ENCODE data around the gene RPS6KL1.

Gene RPS6KL1, protein sequence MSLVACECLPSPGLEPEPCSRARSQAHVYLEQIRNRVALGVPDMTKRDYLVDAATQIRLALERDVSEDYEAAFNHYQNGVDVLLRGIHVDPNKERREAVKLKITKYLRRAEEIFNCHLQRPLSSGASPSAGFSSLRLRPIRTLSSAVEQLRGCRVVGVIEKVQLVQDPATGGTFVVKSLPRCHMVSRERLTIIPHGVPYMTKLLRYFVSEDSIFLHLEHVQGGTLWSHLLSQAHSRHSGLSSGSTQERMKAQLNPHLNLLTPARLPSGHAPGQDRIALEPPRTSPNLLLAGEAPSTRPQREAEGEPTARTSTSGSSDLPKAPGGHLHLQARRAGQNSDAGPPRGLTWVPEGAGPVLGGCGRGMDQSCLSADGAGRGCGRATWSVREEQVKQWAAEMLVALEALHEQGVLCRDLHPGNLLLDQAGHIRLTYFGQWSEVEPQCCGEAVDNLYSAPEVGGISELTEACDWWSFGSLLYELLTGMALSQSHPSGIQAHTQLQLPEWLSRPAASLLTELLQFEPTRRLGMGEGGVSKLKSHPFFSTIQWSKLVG

DNA sequence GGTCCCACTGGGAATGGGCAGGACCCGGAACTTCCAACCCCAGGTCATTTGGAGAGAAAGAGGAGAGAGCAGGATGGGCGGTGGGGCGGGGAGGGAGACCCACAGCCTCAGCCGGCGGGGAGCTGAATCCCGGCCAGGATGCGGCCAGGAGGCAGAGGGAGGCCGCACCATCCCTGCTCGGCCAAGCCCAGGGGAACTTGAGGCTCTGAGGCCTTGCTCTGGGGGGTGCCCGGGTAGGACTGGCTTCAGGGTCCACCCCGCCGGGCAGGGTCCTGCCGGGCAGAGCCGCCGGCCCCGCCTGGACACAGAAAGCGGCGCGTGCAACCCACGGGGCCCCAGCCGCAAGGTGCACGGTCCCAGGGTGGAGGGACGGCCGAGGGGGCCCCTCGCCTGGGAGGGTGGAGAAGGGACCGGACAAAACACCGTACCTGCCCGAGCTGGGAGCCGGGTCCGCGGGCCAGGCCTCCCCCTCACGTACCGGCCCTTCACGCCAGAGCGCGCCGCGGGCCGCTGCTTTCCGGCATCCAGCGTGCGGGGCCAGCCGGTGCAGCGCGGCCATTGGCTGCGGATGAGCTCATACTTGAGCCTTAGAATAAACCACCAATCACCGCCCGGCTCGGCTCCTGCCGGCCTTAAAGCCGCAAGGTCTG, at the start of gene RPS6KL1:
Gene RPS6KL1, minus strand, starts transcription at position 509 of the 650 bp plus-strand sequence. CDS start 1,719 bp downstream, outside the sequence.
- no peak for DNase-seq (ENCODE audit: low read depth, low spot score)

DNA sequence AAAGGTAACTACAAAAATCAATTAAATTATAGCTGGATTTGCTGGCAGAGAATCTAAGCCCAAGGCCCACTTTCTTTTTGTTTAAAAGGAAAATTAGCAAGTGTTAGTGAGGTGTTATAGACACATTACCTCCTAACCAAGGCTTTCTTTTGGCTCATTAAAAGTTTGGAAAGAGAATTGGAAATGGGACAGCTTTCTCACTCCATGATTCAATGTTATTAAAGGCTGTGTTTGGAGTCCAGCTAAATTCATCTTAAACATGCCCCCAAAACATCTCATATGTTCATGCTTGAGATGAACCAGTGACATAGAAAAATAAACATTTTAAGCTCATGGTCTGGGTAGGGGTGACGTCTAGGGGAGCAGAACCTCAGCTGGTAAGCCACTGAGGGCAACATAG, 45.8 kb upstream of the RPS6KL1 start:
- no peak for DNase-seq (ENCODE audit: low read depth, low spot score)

DNA sequence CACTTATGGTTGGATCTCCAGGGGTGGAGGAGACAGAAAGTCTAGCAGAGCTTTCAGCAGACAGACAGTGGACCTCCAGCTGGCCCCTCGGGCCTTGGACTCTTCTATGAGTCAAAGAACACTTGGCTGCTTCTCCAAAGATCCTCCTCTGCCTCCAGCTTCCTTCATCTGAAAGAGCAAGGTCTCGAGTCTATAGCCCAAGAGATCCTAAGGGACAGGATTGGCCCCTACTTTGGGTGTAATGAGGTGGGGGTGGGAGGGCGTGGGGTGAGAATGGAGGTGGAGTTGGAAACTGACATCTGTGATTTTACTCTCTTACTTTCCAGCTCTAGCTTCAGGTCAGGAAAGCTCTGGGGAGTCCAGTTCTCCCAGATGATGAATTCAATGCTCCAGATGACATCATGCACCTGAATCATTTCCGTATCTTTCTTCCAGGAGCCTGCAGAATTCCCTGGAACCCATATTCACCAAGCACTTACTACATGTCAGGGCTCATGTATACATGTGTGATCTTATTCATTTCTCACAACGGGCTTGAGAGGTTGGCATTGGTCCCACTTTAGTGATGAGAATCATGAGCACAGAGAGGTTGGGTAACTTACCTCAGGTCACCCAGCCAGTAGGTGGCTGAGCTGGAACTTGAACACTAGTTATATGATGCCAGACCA, 42.6 kb upstream of the RPS6KL1 start:
- DNase-seq (ENCODE audit: low read depth, low spot score): no peak

DNA sequence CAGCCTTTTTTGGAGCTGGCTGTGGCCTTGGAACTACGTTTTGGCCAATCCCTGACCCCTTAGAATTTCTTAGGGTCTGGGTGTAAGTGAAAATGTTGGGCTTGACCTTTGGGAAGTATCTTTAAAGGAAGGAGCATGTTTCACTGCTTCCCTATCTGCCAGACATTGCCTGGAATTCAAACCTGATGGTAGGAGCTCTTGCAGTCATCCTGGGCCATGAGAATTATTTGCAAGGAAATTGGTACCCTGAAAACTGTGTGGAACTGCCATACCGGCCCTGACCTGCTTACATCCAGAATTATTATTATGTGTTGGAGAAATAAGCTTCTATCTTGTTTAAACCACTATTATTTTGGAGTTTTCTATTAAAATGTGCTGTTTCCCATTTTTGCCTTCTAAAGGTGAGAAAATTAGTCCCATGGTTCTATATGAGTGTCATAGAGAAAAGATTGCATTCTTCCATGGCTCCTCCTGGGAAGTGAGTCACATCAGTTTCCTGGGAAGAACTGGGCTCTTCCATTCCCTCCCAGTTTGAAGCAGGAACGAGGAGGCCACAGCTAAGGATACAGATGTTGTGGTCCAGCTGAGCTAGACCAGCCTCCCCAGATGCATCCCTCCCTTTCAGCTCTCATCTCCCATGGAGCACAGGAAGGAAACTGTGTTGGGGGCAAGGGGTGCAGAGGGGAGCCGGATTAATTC, 41.9 kb upstream of the RPS6KL1 start:
- no peak for DNase-seq (ENCODE audit: low read depth, low spot score)

DNA sequence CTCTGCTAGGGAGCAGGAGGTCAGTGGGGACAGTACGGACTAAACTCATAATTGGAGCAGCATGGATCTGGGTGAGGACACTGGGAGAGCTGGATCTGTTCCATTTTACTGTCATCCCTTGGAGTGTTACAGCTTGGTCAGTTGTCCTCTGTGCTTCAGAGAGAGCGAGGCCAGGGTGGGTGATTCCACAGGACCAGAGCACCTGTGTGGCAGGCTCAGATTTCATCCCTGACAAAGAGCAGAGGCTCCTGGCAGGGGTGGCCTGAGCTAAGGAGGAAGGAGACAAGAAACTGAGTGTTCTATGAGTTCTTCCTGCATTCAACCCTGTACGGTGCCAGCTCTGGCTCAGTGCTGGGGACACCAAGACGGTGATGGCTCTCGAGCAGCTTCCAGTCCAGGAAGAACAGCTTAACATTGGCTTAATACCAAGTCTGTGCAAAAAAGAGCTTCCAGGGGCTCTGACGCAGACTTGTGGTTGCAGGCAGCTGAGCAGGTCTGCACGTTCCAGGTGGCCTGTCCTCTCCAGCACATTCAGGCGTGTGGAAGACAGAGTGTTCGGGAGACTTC, 40.7 kb upstream of the RPS6KL1 start:
- no peak for DNase-seq (ENCODE audit: low read depth, low spot score)

DNA sequence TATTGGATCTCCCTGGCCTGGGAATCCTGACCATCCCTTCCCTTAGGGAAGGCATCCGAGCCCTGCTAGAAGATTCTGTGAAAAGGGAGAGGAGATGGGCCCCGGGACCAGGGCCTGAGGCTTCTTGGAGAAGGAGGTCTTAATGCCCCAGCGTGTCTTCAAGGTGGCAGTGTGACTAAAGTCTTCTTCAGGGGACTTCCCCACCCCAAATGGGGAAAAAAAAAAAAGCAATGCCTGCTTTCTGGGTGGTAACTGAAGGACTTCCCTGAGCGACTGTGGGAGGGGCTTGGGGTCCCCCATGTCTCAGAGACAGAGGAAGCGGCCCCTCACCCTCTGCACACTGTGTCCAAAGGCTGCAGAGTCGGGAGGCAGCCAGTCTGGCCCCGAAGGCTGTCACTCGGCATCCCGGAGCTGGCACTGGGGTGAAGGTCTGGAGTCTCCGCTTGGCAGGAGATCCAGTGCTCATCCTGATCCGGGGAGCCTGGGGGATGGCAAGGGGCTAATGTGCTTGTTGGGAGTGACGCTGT, 40.2 kb upstream of the RPS6KL1 start:
- DNase-seq (ENCODE audit: low read depth, low spot score): no peak

DNA sequence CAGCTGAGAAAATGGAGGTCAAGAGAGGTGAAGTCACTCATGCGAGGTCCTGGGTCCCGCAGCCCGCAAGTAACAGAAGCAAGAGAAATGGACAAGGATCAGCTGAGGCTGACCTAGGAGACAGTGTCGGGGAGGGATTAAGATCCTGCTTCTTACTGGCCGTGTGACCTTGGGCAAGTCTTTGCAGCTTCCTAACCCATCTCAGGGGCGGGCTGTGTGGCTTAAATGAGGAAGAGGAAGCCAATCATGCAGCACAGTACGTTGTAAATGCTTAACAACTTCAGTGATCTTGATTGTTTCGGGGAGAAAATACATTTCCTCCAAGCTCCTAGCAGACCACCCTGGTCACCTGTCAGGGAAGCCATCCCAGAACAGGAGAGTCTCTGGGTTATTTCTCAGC, 39.4 kb upstream of the RPS6KL1 start:
- DNase-seq (ENCODE audit: low read depth, low spot score): no peak

DNA sequence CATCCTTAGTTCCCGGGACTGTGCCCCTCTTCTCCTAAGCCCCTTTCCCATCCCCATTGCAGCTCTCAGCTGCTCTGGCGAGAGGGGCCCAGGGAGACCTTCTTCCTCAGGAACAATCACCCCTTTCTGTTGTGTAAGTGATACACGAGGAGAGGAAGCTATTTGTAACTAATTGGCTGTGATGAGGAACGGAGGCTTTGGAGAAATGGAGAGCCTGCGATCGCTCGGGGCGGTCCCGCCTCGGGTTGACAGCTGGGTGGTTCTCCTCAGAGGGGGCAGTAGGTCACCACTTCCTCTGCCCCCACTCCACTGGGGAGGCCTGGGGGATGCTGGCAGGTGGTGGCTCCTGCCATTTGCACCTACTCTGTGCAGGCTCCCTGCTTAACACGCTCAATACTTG, 39.0 kb upstream of the RPS6KL1 start:
- DNase-seq (ENCODE audit: low read depth, low spot score): no peak

DNA sequence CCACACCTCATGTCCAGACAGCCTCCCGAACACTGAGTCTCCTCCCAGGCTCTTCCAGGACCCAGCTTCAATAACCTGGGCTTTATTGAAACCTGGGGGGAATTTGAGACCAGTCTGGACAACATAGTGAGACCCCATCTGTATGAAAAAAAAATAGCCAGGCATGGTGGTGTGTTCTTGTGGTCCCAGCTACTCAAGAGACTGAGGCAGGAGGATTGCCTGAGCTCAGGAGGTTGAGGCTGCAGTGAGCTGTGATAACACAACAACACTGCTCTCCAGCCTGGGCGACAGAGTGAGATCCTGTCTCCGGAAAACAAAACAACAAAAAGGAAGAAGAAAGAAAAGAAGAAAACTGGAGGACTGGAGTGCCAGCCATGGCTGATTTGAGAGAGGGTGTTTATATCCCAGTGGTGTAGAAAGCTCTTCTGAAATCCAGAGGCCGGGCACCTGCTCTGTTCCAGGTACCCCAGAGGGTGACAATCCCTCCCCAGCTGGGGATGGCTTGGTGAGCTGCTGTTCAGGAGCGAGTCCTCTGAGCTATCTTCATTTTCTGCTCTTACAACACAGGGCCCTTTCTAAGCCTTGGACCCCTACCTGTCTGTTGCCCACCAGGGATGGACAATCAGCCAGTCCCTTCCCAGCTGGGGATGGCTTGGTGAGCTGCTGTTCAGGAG, 38.3 kb upstream of the RPS6KL1 start:
- DNase-seq (ENCODE audit: low read depth, low spot score): no peak

DNA sequence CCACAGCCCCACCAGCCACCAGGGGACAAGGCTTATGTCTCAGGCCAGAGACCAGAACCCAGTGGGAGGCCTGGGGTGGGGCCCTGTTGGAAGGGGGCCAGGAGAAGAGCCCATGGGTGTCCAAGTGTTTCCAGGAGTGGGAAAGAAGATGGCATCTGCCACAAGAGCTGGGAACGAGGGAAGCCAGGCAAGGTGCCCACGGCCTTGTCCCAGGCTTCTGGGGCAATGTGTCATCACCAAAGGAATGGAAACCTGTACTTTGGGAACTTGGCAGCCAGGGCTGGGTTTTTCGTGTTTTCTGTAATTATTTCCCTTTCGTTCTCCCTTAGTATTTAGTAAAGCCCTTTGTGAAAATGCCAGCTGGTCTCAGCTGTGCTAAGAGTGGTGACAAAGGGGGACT, 37.7 kb upstream of the RPS6KL1 start:
- no peak for DNase-seq (ENCODE audit: low read depth, low spot score)

DNA sequence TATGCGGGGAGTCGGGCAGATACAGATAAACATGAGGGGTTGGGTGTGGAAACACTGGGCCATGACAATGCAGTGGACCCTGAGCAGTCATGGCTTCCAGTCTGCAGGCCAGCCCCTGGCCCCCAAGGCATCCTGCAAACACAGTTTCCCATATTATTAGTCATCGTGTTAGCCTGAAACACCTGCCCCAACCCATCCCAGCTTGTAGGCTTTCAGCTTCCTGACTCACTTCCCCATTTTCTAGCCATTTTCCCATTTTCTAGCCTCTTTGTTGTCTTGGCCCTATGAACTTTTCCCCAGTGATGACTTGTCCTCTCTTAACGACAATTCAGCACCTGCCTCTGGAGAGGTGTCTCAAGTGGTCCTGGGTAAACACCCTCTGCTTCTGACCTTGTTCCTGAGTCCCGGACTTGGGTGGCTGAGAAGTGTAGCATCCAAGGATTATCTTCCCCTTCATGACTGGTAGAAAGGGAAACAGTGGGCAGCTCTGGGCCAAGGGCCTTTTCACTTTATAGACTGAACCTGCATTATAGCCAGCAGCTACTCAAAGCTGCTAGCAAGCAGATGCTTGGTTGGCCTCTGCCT, 36.6 kb upstream of the RPS6KL1 start:
- no peak for DNase-seq (ENCODE audit: low read depth, low spot score)

DNA sequence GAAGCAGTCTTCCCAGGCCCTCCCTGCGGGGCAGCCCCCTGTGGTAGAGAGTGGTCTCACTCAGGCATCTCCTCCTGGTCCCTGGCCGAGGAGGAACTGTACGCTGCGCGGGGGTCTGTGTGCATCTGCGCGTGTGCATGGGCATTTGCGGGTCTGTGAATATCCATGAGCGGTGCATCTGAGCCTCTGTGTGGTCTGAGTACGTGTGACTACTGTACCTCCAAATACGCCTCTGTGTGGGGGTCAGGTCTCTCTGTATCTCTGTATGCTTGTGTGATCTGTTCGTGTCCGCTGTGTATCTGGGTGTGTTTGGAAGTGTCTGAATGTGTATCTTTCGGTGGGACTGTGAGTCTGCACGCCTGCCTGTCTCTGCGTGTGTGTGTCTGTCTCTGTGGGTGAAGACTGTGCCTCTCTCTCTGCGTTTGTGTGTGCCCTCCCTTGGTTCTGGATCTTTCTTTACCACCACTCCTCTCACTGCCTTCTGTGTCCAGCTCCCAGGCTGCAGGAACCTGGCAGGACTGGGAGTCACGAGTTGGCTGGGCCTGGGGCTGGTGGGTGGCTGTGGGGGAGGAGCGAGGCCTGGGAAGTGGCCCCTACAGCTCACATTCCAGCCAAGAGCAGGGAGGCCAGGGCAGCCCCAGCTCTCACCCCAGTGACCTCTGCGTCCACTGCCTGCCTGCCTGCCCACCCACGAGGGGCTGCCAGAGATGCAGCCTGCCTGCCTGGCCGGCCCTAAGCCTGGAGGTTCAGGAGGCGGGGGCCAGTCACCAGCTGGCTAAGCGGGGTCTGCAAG, 33.4 kb upstream of the RPS6KL1 start:
- DNase-seq (ENCODE audit: low read depth, low spot score): no peak

DNA sequence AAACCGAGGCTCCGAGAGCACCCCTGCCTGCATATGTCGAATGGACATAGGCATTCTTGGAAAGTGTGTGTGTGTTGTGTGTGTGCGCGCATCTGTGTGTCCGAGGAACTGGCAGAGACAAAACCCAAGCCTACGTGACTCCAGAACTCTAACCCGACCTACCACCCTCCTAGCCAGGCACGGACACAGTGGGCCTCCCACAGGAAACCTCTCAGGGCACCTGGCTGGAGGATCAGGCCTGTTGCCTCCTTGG, 32.9 kb upstream of the RPS6KL1 start:
- no peak for DNase-seq (ENCODE audit: low read depth, low spot score)

DNA sequence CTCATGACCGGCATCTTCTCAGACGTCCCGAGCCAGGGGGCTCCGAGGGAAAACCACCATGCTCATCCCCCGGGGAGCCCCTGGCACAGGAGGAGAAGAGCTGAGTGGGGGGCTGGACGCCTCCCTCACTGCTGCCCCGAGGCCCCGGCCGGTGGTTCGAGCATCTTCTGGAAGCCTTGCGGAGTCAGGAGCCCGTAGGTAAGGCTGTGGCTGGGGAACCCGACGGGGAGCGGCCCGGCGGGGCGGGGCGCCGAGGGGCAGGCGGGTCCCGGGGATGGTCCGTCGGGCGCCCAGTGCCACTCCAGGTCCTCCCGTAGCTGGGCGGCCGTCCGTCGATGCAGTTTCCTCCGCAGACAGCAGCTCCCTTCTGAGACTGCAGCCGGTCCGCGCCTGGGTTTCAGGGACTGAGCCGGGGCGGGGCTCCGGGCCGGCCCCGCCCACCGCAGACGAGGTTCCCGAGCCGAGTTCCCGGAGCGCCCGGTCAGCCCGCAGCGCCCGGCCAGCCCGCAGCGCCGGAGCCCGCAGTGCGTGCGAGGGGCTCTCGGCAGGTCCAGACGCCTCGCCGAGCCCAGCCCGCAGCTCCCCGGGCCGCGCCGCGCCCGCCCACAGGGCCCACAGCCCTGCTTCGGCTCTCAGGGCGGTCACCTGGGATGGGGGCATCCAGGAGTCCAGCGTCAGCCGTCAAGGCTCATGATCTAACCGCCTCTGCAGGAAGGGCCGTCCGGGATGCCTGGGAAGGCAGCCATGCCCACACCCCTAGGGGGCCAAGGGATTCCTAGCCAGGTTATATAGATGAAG, 32.4 kb upstream of the RPS6KL1 start, which contains the start of gene PGF:
Gene PGF, minus strand, starts transcription at position 369 of the 798 bp plus-strand sequence. Its CDS starts 355 bp downstream, at position 14.
- no peak for DNase-seq (ENCODE audit: low read depth, low spot score)

DNA sequence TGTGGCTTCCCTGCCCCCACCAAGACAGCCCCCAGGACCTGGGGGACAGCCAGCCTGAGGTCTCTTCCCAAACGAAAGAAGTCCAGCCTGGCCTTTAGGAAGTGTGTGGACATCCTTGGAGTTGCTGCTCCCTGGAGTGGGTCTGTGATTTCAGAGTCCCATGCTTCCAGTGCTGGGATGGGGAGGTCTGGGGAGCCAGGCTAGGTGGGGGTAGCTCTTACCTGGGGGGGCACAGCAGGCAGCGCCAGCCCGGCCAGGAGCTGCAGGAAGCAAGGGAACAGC, 31.8 kb upstream of the RPS6KL1 start:
- DNase-seq (ENCODE audit: low read depth, low spot score): no peak

DNA sequence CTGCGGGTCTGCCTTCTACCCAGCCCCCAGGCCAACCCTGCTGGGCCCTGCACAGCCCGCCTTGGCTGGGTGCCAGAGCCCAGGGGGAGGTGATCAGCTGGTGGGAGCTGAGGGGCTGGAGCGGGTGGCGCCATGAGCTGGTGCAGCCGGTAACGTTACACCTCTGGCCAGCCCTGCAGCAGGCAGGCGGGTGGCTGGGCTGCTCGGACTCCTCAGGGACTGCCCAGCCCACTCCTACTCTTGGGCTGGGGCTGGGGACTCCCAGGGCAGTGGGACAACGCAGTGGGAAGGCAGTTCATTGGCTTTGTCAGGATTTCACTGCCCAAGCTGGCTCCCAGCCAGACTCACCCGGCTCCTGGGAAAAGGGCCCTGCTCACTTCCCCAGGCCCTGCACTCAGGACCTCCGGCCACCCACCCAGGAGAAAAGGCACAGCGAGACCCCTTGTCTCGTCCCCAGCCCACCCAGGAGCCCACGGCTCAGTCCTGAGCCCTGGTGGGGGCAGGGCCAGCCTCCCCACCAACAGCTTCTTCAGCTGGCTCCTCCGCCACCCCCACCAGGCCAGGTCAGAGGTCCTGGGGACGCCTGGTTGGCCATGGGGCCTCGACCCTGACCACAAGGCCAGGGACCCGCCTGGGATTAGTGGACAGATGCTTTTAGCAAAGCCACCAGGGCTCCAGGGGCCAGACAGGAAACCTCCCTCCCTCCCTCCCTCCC, 31.3 kb upstream of the RPS6KL1 start:
- DNase-seq (ENCODE audit: low read depth, low spot score): no peak

DNA sequence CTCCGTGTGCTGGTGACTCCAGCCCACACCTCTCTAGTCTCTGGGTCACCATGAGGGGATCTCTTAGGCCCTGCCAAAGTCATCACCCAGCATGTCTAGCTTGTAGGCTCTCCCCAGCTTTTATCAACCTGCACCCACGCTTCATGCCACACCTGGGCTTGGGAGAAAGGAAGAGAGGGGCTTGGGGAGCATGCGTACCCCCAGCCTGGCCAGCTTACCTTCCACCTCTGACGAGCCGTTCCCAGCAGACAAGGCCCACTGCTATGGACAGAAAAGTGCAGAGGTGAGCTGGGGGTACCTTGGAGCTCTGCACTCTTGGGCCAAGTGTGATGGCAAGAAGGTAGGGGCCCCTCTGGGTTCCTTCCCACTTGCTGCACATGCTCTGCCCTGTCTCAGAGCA, 30.6 kb upstream of the RPS6KL1 start:
- no peak for DNase-seq (ENCODE audit: low read depth, low spot score)

DNA sequence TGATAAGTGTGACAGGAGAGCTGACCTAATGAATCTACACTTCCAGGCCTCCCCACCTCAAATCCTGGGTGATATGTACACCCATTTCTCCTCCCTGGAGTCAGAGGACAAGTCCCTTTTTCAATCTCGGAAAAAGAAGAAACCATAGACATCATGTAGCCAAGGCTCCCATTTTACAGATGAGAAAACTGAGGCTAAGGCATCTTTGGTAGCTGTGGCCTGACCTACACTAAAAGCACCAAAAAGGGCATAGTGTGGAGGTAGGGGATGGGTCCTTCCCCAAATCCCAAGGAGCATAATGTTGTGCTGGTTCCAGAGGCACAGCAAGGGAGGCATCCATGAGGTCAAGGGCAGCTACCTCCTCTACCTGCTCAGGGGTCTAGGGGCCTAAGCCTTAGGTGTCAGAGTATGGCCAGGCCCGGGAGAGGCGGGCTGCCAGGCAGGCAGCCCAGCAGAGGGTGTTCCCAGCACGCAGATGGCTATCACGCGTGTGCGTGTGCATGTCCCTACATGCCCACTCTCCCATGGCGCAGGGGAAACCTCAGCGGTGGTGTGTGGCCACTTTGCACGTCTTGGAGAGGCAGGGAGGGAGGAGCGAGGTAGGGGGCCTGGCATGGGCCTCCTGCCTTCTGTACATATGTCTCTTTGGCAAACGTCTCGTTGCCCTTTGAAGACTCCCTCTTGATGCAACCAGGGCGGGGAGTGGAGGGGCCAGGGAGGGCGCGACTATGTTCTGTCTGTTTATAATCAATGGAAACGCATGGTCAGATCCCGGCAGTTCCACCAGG, 29.8 kb upstream of the RPS6KL1 start:
- DNase-seq (ENCODE audit: low read depth, low spot score): no peak

Data from brain pericyte (primary cell).